Subcutaneous adipose tissue (tissue), 4 donors: ENCODE data around the gene SFMBT2. TPM values are rescaled to one million over a fixed set of nuclear protein-coding genes. Genes with fewer than 3 reads are reported as not detected.

Experiments used
- CTCF ChIP-seq: fragments of 450-650 bp; IDR thresholded peaks from one replicate; pipeline ENCODE4 v1.5.1; 2016; ENCODE audit warnings: low read depth, mild to moderate bottlenecking, control low read depth, antibody characterized with exemption, moderate library complexity
- total RNA-seq, 4 donors: library from RNA; depleted of rRNA; stranded (reverse); fragments of >200 nt; gene quantifications; one replicate each; pipeline ENCODE4 v1.1.0, GENCODE V29; 2016

The SFMBT2 gene
- total RNA-seq, 4 donors from 2014 or later: 3.7 to 11.7 (median 7.0) TPM

DNA sequence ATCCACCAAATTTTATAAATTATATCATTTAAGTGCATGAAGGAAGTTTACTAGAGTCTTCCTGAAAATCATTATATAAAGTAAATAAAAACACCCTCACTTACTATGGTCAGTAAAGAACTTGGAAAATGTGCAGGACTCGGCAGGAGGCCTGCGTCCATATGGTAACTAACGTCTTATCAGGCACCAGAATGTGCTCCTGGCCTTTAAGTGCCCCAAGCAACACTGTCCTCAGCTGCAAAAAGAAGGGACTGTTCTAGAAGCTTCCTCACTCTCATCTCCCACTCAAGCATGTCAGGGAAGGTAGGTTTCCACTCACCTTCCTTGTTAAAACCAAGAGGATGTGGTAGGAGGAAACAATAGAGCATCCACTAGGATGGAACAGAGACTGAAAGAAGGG, 11.3 kb downstream of the SFMBT2 start:
- TF ChIP-seq CTCF: no peak

- TF ChIP-seq CTCF: no peak
Observed at GRCh38 chr10:7397049-7398035, 13.5 kb downstream of the SFMBT2 start.

DNA sequence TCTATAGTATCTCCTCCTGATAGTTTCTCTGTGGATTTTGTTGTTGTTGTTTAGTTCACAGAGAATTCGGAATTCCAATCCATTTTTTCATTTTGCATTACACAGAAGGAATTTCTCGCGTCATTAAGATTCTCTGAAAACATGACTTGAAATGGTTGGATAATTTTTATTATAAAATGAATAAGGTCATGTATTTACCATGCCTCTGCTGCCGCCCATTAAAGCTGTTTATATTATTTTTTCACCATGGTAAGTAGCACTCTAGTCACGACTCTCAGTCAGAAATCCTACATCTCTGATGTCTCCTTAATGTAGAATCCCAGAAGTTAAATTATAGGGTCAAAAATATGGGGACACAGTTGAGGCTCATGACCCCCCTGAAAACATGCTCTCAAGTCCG, 19.1 kb downstream of the SFMBT2 start:
- no peak for TF ChIP-seq CTCF

- TF ChIP-seq CTCF: no peak
Observed at GRCh38 chr10:7389844-7390243, 21.0 kb downstream of the SFMBT2 start.

DNA sequence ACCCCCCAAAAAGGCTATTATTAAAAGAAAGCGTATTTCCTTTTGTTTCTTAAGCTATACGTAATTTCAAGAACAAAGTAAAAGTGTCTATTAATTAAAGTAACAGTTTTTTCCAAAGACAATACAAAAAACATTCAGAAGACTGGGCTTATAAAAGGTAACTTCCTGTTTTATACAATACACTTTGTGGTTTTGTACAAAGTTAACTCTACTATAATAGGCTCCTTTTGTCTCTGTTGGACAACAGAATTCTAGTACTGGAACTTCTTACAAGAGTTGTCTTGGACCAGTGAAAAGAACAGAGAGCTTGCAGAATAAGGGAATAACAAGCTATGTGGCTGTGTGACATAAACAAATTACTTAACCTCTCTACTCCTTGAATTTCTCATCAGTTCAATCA, 21.5 kb downstream of the SFMBT2 start:
- TF ChIP-seq CTCF: no peak

DNA sequence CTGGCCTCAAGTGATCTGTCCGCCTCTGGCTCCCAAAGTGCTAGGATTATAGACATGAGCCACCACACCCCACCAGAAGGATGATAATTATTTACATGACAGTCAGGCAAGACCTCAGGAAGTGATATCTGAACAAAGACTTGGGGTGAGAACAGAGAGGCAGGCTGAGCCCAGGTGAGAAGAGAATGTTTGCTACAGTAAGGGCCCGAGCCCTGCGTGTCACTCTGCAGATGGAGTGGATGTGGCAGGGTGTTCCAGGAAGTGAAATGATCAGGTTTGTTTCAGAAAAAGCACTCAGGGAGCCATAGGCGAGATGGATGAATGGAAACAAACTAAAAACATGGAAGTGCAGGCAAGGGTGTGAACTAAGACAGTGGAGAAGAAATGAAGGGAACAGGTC, 22.2 kb downstream of the SFMBT2 start:
- no peak for TF ChIP-seq CTCF

- TF ChIP-seq CTCF: no peak
Observed at GRCh38 chr10:7385114-7385513, 25.7 kb downstream of the SFMBT2 start.
